Measurements from ENCODE around the gene DIP2C.
"Not testable (repeated sequence)": the region's sequence is repeated elsewhere in the genome, so short reads cannot be mapped to it uniquely, and the experiment has no call there.

- TF ChIP-seq CTCF, POLR2A (IDR thresholded peaks at IDR 0.05): not testable (repeated sequence)
Measured at GRCh38 chr10:264160-265073, 425.1 kb downstream of the DIP2C start.
